HG02678 (cell line): ENCODE measurements around the gene TTC23.

ENCODE experiments used
- ATAC-seq: cut with Tn5 transposase; IDR thresholded peaks from one replicate; pipeline ENCODE4 v1.9.1; 2021; ENCODE audit warnings: mild to moderate bottlenecking, moderate library complexity; ENCODE audit not compliant: unreplicated experiment

Gene TTC23

DNA sequence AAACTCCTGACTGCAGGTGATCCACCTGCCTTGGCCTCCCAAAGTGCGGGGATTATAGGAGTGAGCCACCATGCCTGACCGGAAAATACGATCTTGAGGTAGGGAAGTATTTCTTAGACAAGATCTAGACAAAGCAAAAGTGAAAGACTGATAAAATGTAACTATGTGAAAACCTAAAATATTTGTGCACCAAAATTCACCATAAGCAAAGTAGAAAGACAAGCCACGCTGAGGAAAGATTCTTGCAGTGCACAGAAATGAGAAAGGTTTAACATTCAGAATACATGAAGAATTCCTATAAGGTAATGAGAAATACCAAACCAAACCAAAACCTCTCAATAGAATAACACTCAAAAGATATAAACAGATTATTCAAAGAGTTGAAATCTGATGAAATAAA is 108.8 kb downstream of the TTC23 start:
- ATAC-seq: no peak

DNA sequence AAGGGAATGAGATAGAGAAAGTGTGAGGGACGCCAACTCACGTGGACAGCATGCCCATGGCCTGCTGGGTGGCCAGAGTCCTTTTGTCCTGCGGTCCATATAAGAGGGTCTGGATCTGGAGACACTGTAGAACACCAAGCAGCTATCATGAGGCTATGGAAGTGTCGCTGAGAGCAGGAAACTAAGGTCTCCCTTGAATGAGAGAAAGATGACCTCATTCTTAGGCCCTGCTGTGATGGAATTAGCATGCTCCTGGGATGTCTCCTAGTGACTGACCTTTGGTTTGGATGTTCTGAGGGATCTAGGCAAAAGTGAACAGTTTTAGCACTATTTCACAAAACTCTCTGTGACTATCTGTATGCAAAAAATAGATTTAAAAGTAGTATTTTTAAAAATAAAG is 110.1 kb downstream of the TTC23 start:
- ATAC-seq: no peak

DNA sequence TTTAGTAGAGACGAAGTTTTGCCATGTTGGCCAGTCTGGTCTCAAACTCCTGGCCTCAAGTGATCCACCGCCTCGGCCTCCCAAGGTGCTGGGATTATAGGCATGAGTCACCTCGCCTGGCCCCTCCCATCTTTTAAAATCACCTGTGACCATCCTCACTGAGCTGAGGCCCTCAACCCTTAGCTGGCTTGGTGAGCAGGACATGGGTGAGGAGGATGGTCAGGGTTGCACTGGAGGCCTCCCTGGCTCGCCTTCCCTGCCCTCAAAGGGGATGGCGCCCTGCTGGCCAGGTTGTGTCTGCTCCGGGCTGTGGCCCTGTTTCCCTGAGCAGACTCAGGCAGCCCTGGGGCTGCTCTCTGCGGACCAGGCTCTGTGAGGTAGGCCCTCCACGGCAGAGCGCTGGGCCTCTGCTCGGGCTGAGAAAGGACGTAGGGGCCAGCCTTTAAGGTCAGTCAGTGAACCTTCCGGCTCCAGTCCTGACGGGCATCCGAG is 110.8 kb downstream of the TTC23 start:
- ATAC-seq: no peak

DNA sequence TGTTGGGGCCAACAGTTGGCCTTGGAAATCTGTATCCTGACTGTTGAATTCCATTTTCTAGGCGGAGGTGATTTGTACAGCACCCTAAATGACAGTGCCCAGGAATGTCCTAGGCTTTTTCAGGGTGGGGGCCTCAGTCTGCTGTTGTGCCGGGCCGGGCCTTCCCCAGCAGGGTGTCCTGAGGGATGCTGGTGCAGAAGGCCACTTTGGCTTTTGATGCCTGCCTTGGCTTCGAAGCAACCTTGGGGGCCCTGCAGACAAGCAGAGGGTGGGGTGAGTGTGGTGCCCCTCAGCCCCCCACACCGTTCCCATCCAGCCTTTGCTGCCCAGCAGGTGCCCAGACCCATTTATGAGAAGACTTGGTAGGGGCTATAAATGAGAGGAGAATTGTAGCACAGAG is 111.5 kb downstream of the TTC23 start:
- ATAC-seq: no peak

DNA sequence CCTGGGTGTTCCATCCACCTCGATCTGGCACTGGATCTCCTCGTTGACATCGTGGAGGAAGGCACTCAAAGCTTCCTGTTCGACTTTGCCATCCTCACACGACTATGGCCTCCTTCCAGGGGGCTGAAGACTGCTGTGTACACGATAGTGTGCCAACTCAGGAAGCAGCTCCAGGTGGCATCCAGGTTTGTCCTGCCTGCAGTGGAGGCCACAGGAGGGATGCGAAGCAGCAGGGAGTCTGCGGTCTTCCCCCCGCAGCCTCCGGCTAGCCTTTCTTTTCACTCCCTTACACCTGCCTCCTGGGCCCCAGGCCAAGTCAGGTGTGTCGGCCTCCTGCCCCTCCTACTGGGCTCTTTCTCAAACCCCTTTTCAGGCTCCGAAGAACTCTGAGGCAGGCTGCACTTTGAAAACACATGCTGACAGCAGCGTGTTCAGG is 112.3 kb downstream of the TTC23 start:
- no peak for ATAC-seq

DNA sequence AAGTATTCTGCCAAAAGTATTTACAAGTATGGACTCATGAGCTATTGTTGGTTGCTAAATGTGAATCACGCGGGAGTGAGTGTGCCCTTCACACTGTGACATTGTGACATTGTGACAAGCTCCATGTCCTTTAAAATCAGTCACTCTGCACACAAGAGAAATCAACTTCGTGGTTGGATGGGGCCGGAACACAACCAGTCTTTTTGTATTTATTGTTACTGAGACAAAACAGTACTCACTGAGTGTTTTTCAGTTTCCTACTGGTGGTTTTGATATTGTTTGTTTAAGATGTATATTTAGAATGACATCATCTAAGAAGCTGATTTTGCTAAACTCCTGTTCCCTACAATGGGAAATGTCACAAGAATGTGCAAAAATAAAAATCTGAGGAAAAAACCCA is 114.2 kb downstream of the TTC23 start:
- peak; percentile 75 for ATAC-seq

DNA sequence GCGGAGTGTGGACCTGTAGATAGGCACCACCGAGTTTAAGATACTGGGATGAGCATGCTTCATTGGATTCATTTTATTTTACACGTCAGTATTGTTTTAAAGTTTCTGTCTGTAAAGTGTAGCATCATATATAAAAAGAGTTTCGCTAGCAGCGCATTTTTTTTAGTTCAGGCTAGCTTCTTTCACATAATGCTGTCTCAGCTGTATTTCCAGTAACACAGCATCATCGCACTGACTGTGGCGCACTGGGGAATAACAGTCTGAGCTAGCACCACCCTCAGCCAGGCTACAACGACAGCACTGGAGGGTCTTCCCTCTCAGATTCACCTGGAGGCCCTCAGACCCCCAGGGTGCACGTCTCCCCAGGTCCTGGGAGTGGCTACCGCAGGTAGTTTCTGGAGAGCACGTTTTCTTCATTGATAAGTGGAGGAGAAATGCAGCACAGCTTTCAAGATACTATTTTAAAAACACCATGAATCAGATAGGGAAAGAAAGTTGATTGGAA is 115.0 kb downstream of the TTC23 start:
- ATAC-seq: no peak

DNA sequence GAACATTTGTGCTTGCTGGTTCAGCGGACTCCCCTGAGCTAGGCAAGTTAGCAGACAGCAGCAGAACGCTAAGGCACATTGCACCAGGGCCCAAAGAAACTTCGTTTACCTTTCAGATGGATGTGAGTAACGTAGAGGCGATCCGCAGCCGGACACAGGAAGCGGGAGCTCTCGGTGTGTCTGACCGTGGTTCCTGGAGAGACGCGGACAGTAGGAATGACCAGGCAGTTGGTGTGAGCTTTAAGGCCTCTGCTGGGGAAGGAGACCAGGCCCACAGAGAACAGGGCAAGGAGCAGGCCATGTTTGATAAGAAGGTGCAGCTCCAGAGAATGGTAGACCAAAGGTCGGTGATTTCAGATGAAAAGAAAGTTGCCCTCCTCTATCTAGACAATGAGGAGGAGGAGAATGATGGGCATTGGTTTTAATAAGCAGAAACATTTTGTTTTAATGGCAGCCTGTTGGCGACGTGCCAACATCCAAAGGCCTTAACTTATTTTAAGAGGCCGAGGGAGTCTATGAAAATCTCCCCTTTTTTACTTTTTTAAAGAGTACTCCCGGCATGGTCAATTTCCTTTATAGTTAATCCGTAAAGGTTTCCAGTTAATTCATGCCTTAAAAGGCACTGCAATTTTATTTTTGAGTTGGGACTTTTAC is 116.6 kb downstream of the TTC23 start:
- no peak for ATAC-seq

DNA sequence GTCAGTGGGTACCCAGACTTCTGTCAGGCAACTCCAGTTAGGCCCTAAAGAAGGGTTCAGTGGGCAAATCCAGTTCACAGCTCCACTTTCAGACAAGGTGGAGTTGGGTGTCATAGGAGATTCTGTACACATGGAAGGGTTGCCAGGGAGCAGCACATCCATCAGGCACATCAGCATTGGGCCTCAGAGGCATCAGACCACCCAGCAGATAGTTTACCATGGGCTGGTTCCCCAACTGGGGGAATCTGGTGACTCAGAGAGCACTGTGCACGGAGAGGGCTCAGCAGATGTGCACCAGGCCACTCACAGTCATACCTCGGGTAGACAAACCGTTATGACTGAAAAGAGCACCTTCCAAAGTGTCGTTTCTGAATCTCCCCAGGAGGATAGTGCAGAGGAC is 117.3 kb downstream of the TTC23 start:
- ATAC-seq: no peak

DNA sequence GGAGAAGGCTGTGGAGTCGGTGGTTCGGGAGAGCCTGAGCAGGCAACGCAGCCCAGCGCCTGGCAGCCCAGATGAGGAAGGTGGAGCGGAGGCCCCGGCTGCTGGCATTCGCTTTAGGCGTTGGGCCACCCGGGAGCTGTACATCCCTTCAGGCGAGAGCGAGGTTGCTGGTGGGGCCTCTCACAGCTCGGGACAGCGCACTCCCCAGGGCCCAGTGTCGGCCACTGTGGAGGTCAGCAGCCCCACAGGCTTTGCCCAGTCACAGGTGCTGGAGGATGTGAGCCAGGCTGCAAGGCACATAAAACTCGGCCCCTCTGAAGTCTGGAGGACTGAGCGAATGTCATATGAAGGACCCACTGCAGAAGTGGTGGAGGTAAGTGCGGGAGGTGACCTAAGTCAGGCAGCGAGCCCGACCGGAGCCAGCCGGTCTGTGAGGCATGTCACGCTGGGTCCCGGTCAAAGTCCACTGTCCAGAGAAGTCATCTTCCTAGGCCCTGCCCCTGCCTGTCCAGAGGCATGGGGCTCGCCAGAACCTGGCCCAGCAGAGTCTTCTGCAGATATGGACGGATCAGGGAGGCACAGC is 117.8 kb downstream of the TTC23 start:
- no peak for ATAC-seq

DNA sequence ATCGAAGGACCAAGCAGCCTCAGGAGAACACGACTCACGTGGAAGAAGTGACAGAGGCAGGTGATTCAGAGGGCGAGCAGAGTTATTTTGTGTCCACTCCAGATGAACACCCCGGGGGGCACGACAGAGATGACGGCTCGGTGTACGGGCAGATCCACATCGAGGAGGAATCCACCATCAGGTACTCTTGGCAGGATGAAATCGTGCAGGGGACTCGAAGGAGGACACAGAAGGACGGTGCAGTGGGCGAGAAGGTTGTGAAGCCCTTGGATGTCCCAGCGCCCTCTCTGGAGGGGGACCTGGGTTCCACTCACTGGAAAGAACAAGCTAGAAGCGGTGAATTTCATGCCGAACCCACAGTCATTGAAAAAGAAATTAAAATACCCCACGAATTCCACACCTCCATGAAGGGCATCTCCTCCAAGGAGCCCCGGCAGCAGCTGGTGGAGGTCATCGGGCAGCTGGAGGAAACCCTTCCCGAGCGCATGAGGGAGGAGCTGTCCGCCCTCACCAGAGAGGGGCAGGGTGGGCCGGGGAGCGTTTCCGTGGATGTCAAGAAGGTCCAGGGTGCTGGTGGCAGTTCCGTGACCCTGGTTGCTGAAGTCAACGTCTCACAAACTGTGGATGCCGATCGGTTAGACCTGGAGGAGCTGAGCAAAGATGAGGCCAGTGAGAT is 118.5 kb downstream of the TTC23 start:
- ATAC-seq: no peak

DNA sequence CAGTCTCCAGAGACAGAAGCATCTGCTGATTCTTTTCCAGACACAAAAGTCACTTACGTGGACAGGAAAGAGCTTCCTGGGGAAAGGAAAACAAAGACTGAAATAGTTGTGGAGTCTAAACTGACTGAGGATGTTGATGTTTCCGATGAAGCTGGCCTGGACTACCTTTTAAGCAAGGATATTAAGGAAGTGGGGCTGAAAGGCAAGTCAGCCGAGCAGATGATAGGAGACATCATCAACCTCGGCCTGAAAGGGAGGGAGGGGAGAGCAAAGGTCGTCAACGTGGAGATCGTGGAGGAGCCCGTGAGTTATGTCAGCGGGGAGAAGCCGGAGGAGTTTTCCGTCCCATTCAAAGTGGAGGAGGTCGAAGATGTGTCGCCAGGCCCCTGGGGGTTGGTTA is 119.1 kb downstream of the TTC23 start:
- no peak for ATAC-seq

DNA sequence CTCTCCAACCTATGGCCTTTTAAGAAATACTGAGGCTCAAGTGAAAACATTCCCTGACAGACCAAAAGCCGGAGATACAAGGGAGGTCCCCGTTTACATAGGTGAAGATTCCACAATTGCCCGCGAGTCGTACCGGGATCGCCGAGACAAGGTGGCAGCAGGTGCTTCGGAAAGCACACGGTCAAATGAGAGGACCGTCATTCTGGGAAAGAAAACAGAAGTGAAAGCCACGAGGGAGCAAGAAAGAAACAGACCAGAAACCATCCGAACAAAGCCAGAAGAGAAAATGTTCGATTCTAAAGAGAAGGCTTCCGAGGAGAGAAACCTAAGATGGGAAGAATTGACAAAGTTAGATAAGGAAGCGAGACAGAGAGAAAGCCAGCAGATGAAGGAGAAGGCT is 119.7 kb downstream of the TTC23 start:
- ATAC-seq: no peak

DNA sequence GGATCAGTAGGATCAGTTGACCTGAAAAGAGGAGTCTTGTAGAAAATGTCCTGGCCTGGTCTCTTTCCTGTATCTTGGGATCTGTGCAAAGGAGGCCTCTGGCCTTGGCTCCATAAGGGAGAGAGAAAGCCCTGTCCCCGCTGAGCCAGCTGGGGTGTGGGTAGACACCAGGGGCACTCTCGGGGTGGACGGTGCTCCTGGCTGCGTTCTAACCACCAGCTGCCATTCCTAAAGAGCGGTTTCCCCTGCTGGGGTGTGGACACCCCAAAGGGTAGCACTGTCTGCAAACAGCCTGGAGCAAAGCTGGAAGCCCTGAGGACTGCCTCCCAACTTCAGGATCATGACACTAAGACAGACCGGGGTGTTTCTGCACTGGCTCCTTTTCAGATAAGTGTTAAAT is 121.0 kb downstream of the TTC23 start:
- no peak for ATAC-seq

DNA sequence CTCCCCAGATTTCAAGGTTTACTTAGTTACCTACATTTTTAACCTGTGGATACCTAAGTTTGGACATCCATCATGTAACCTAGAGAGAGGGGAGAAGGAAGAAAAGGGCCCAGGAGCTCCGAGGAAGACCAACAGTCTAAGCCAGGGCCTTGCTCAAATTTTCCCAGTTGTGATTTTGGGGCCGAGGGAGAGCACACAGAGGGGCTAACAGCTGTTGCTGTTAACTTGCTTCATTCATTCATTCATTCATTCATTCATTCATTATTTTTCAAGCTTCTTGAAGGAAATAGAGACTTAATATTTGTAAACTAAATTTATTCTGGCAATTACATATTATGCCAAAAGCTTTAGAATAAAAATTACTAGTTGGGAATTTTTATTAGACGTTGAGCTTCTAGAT is 121.6 kb downstream of the TTC23 start:
- no peak for ATAC-seq

DNA sequence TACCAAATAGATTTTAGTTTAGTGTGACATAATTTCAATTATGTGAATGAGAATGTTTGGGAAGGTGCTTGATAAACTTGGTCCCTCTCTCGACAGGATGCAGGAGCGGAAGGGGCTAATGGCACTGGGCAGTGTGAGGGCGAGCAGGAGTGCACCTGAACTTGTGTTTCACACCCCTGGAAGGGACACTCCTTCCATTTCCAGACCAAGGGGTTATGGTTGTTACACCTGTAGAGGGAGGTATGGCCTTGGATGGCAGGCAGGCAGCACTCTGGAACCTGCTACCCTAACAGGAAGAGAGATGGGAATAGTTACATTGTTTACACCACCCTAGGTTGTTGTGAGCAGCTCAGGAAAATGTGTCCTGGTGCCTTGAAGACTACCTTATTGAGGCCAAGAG is 122.5 kb downstream of the TTC23 start:
- no peak for ATAC-seq

DNA sequence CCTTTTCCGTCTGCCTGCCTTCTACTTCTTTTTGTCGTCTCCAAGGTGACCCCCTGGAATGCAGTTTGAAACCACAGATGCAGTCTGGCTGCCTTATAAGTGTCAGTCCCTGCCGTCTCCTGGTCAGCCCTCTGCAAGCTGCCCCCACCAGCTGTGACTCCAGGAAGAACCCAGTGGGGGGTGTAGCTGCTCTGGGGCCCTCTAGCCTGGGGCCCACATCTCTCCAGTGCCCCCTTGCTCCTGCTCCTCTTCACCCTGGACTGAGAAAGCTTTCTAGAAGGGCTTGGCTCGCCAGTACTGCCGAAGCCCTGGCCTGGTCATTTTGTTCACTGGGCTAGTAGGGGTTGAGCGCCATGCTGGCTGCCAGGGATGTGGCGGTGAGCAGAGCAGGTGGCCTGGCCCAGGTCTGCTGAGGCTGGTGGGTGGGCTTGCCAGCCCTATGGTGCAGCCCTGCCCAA is 123.2 kb downstream of the TTC23 start:
- no peak for ATAC-seq

DNA sequence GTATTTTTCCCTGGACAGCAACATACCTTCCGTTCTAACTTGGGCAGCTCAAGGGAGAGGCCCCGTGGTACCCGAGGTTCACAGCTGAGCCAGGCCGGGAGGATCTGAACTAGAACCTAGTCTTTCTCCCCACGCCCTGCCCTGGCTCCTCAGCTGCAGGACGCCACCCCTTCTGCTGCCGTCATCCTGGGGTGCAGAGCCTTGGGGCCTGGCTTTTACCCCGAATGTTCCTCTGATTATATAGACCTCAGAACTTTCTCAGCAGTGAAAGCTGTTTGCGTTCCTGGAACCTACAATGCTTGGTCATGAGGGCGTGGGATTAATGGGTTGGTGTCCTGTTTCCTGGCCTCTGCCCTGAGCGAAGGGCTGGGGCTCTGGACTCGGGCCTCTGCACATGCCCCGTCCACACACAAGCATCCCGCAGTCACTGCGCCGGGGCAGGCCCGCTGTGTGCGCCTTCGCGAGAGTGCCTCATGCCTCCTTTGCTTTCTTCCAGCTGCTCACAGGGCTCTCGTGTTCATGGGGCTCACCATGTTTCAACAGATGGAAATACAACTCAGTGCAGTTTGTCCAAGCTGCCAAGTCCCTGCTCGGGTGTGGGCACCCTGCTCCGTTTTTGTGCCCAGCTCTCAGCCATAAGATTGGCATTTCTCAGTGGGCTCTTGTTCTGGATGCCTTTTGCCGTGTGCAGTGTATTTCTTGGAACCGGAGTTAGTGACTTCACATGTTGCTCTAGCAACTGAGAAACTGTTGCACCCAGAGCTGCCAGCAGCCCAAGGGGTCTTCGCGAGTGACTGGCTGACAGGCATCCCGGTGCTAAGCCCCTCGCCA is 124.1 kb downstream of the TTC23 start:
- no peak for ATAC-seq

DNA sequence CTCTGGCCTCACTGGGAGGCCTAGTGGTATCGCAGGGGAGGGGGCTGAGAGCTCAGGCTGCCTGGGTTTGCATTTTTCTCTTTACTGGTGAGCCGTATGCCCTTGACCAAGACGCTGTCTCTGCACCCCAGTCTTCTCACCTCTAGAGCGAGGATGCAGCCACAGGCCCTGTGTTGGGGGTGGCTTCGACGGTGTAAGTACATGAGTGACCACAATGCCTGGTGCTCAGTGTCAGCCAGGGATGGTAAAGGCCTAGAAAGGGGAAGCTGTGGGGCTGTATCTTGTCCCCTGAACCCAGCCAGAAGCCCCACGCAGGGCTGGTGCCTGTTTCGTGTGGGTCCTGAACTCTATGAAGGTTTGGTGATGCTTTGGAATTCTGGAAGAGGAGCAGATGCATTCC is 124.7 kb downstream of the TTC23 start:
- ATAC-seq: no peak

DNA sequence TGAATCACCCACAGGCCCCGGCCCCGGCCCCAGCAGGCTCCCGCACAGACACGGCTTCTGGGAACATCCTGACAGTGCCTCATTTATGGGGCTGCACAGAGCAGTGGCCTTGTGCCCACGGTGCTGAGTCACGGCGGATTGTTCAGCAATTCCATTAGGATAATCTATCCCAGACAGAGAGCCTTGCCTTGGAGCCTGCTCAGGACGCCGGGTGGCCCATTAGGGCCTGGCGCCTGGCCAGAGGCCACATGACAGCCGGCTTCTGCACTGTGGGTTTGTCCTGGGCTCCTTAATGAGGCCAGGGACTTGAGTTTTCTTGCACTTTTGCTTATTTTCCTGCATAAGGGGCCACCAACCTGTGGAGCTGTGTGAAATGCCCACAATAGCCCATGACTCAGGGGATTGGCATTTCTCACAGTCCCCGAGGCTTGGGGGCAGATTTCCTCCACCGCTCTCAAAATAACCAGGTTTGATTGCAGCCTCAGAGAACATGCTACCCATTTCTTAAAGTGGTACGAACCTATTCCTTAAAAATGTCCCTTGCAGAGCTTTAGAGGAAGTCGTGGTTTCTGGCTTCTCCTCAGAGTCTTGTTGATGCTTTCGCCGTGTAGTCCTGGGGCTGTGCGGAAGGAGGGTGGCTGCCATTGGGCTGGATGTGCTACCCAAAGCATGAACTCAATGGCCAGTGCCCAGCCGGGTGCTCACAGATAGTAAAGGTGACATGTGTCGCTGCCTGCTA is 125.5 kb downstream of the TTC23 start:
- ATAC-seq: no peak
